GM19035 (cell line): ENCODE measurements around the gene TCEAL4.

Experiments used
- ATAC-seq: cut with Tn5 transposase; IDR thresholded peaks from one replicate; pipeline ENCODE4 v1.9.1; 2021; ENCODE audit not compliant: unreplicated experiment

TCEAL4 gene

DNA sequence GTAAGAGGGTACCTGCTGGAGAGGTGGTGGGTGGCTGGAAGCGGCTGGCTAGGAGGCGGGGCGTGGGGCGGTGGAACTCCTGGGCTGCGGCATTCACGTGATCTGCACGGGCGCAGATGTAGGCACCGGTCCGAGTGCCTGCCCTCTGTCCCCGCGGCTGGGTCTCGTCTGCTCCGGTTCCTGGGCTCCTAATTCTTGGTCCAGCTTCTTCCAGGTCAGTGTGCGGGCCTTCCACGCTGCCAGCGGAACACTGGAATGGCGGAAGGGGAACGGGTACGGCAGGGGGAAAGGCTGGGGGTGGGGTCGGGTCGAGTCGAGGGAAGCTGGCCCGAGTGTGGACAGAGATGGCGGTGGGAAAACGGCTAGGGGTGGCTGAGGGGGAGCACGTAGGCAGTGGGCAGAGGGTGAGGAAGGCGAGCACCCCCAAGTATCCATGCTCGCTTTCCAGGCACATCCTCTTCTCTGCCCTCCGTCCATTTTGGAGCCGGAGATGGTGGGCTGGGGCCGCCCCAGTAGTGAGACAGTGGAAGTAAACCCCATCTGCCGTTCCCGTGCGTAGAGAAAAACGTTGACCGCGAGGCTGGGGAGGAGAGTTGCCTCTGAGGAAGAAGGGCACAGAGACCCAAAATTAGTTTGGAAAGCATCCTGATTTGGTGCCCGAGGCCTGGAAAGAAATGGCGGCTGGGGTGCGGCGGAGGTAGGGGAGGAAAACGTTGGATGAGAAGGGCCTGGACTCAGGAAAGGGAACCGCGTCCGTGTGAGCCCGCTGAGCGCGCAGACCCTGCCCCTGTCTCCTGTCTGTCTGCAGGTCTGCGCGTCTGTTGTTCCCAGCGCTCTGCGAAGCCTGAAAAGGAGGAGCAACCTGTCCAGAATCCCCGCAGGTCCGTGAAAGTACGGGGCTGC, at the start of gene TCEAL4:
TSS of gene TCEAL4 (plus strand) at position 105 of the 903 bp plus-strand sequence. CDS start 1,161 bp downstream, outside the sequence.
- peak; percentile 91 for ATAC-seq

DNA sequence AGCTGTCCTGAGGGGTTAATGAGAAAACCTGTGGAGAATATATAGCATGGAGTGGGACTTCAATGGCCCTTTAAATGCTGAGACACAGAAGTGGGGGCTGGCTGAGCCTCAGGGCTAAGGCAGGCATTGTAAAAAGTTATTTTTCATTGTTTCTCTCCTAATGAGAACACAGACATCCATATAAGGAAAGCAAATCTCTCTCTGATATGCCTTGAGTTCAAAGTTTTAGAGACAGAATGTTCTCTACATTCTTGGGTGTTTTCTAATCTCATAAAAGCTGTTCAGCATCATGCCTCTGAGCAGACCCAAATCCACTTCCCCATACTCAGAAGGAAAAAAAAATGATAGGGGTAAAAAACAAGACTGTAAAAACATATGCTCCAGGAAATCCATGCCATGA, 49.2 kb upstream of the TCEAL4 start:
- no peak for ATAC-seq

DNA sequence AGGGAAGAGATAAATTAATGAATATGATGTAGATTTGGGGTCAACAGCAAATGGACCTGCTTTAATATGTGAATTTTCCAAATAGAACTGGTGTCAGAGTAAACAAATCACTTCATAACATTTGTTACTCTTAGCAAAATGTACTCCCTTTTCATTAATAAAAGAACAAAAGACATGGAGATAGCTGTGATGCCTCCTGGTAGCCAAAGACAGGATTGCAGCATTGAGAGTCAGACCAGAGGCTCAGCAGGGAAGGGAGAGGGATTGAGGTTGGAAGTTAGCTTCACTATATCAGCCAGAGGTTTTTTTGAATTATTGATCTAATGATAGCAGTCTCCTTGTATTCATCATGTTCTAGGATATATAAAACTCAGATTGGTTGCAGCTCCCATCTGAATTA, 48.6 kb upstream of the TCEAL4 start:
- no peak for ATAC-seq

DNA sequence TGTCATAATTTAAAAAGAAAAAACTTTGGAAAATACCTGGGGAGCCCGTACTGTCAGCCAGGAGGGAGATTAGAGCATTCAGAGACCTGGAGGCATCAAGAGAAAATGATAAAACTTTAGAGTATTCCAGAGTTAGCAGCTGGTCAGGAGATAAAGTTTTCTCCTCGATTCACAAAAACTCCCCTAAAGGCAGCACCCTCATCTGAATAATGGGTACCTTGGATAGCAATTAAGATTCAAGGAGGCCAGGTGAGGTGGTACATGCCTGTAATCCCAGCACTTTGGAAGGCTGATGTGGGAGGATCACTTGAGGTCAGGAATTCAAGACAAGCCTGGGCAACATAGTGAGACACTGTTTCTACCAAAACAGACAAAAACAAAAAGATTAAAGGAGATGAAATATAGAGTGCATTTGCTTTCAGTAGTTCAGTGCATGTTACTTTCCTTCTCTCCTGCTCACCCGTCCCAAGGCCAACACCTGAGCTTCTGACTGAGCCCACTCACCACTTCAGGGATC, 47.4 kb upstream of the TCEAL4 start:
- no peak for ATAC-seq

DNA sequence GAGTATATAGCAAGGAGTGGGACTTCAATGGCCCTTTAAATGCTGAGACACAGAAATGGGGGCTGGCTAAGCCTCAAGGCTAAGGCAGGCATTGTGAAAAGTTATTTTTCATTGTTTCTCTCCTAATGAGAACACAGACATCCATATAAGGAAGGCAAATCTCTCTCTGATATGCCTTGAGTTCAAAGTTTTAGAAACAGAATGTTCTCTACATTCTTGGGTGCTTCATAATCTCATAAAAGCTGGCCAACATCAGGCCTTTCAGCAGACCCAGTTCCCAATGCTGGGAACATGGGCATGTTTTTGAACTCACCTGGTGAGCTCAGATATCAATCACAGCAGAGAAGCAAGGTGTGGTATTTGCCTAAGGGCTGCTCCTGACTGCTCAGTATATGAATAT, 46.6 kb upstream of the TCEAL4 start:
- no peak for ATAC-seq

DNA sequence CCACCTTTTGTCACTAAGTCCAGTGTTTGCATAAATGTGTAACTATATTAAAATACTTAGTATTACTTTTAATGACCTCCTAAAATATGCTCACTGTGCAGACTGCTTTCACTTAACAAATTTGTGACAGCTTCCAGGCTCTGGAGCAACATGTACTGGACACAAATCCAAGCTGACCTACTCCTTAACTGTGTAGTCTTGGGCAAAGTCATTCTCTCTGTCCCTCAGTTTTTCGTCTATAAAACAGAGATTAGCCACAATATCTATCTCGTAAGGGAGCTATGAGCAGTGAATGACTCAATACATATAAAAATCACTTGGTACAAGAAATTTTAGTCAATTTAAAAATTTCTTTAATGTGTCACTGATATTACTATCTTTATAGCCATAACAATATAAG, 45.6 kb upstream of the TCEAL4 start:
- no peak for ATAC-seq

DNA sequence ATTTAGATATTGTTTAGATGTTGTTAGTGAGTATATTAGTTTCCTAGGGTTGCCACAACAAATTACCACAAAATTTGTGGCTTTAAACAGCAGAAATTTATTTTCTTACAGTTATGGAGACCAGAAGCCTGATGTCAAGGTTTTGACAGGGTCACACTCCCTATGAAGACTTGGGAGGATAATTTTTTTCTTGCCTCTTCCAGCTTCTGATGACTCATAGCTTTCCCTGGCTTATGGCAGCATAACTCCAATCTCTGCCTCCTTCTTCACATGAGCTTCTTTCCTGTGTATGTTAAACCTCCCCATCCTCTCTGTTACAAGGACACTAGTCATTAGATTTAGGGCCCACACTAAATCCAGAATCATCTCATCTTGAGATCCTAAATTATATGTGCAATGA, 45.2 kb upstream of the TCEAL4 start:
- no peak for ATAC-seq

DNA sequence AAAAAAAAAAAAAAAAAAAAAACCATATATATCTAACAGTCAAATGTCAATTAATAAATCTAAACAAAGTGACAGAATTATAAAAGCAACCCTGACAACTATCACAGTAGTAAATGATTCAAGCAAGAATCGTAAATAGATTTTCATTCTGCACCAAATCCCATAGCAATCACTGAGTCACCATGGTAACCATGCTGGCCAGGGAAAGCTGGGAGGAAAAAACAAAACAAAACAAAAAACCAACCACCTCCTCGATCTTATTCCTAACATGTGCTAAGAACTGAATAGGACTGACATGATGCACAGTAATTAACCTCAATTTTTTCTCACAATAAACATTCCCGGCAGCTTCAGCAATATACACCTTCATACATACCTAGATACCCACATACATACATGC, 35.4 kb upstream of the TCEAL4 start:
- ATAC-seq, result no peak

DNA sequence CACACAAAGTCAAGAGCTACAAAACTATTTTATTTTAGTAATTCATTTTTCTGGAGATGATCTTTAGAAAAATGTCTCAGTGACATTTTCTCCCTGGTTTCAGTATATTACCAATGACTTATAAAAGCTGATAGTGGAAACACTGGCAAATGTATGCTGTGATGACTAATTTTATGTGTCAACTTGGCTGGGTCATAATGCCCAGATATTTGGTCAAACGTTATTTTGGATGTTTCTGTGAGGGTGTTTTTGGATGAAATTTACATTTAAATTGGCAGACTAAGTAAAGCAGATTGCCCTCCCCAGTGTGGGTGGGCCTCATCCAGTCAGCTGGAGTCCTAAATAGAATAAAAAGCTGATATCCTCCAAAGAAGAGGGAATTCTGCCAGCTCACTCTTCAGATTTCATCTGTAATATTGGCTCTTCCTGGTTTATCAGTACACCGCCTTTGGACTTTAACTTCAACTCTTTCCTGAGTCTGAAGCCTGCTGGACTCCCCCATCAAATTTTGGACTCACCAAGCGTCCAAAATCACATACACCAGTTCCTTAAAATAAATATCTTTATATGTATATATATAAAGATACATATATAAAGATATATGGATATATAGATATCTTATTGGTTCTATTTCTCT, 34.8 kb upstream of the TCEAL4 start:
- ATAC-seq, result no peak

DNA sequence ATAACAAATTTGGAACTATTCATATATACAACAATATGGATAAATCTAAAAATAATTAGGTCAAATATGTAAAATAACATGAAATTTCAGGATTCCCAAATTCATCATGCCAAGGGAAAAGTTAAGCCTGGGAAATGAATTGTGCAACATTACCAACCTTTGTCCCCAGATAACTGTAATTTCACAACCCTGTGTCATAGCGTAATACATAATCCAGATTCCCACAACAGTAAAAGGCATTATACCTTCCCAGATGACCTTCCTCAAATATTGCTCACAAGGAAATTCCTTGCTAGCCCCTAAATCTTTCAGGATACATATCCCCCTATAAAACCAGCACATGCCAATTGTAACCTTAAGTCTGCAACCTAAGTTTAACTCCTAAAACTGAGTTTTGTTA, 33.1 kb upstream of the TCEAL4 start:
- ATAC-seq, result no peak

DNA sequence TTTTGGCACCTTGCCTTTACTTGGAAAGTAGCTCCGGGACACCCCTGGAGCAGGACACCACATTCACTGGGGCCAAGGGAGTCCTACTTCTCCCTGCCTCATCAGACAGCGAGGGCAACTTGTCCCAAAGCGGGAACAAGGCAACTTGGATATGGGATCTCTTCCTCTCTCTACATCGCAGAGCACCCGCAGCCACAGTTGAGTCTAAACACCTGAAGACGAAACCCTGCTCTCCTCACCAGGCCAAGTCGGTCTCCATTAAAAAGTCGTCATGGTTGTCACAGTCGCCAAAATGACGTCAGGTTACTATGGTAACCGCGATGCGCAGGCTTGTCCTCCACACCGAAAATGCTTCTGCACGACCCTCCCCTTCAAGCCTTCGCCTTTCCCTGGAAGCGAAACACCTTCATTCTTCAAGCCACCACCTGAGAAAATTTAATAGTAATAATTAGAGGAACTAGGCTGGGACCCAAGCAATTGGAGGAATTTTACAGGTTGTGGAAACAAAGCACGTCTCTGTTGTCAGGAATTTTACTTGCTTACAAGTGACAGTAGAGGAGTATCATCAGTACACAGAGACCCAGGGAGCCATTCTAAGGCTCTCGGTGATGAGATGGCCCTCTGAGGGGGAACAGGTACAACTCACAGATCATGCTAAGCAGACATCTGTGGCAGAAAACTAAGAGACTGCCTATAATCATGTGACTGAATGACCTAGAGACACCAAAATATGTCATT, 30.5 kb upstream of the TCEAL4 start:
- peak; percentile 99 for ATAC-seq

DNA sequence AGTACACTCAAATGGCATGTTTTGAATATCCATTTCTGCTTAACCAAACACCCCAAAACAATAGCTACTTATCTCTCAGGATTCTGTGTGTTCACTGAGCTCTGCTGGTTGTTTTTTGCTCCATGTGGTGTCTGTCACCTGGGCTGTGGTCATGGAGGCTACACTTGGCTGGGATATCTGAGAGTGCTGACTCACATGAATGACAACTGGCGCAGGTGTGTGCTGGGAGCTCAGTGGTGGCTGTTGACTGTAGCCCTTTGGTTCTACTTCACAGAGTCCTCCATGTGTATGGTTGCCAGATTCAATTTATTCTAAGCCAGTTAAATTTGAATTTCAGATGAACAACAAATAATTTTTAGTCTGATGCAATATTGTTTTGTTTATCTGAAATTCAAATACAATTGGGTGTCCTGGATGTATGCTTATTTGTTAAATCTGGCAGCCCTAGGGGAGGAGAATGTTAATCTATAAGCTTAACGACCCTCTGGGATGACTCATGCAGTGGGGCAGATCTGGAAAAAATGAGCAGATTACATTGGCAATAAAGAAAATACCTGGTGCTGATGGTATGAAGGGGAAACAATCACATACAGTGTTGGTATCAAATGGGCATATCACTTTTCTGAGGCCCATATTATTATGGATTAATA, 28.2 kb upstream of the TCEAL4 start:
- no peak for ATAC-seq

DNA sequence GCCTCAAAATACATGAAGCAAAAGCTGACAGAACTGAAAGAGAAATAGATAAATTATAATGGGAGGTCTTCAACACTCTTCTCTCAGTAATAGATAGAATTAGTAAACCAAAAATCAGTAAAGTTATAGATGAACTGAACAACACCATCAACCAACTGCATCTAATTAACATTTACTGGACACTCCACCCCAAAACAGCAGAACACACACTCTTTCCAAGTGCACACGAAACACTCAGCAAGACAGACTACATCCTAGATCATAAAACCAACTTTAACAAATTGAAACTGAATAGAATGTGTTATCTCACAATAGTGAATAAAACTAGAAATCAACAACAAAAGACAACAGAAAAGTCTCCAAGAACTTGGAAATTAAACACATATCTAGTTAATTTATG, 25.1 kb upstream of the TCEAL4 start:
- ATAC-seq, result no peak

DNA sequence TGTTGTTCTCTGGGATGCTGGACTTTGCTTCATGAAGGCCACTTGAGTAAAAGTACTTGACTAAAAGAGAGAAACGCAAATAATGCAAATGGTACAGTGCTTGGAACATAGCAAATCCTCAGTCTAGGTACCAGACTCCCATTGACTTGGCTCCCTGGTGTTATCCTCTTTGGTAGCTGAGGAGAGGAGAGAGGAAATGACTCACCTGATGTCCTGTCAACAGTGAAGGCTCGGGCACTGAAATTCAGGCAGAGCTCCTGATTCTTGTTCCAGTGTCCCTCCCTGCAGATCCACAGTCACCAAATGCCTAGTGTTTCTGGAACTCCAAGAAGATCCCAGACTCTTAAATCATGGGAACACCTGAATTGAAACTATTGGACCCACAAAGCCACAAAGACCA, 22.5 kb upstream of the TCEAL4 start:
- ATAC-seq, result no peak

DNA sequence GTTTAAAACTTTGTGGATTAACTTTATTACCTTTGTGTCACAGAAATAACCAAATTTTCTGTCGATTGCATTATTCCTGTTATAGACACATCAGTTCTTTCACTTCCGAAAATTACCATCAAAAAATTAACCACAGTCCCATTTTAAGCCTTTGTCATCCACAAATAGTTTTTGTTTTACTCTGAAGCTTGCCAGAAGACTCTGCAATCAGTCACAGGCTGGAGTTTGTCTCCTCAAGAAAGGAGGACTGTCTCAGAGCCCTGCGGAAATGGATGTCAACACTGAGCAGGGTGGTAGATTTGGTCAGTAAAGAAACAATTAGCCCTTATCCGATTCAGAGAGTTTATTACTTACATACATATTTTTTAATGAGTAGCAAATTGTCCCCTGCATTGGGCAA, 20.1 kb upstream of the TCEAL4 start:
- no peak for ATAC-seq

DNA sequence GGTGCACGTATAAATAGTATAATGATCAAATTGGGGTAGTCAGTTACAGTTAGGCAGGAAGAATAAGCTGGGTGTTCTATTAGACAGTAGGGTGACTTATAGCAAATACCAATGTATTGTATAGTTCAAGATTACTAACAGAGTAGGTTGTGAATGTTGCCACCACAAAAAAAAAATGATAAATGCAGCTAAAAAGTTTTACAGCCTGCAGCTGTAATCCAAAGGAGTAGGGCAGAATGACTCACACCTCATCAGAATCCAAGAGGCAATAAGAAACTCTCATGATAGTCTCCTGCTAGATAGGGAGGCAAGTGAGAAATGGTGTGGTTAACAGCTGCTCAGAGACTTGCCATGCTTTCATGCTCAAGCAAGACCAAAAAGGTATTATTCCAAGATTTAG, 19.6 kb upstream of the TCEAL4 start:
- ATAC-seq, result no peak

DNA sequence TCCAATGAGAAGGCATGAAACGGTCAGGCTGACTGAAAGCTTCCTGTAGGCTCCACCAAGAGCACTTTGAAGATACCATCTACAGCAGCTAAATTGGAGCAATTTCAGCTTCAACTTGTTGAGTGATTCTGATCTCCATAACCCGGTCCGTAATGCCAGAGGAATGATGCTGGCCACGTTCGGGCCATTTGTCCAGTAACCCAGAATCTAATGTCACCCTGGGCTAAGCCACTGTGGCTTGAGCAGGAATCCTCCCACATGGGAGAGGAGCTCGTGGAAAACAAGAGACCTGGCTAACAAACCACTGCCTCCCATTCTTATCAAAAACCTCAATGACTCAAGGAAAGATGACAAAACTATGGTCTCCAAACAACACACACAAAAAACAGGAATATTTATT, 14.2 kb upstream of the TCEAL4 start:
- no peak for ATAC-seq

DNA sequence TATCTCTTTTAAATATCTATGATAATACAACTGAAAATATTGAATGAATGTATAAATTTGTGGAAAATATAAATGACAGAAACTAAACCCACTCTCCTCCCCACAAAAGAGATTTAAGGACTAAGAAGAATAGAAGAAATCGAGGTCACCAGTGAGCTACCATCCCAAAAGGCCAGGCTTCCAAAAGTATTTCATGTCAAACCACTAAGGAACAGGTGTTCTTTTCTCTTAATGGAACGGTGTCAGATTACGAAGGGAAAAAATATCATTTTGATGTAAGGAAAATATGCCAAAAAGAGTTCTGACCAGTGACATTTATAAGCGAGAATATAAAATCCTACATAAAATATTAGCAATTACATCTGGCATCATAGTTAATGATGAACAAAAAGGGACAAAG, 13.6 kb upstream of the TCEAL4 start:
- no peak for ATAC-seq

DNA sequence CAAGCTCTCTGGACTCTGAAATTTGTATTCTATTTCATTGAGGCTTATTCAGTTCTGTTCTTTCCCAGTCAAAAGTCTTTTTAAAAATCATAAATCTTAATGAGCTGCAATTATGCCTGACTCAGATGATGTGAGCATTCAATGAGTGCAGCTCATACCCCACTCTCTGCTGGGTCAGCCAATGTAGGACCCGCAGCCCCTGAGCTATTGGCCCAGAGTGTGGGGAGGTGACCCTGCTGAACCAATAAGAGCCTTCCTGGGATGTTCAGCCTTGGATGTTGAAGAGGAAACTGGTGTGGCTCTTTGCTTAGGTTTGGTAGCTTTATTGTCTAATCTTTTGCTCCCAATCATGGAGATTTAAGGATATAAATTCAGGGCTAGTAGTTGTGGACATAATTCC, 12.1 kb upstream of the TCEAL4 start:
- ATAC-seq, result no peak

DNA sequence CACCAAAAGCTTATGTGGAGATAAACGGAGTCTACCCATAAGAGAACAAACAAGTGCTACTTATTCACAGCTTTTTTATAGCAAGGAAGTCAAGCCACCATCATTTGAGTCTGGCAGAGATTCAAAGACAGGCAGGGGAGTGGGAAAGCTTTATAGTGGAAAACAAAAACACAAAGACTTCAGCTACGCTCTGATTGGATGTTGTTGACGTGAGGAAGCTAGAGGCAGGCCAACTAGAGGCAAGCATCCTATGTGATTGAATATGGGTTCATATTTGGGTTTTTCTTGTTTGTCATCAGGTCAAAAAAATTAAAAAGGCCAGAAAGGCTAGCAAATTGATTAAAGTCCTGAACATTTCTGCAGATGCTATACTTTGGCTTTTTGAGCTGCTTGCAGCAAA, 719 bp upstream of the TCEAL4 start:
- ATAC-seq, result no peak

DNA sequence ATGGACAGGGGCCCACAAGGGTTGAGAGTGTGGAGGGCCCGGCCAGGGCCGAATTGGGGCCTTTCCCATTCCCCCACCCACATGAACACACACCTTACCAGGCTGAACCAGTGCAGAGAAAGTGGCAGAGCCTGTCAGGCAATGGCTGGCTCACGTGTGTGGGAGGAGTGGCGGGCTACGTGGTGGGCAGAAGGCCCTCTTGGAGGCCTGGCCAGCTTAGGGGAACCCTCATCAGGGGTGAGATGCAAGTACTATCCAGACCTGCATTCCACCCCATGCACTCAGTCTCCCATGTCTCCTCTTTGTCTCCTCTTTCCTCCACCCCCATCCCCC, 965 bp downstream of the TCEAL4 start:
- peak; percentile 25 for ATAC-seq
